ENCODE results near the gene TAL2.

GRCh38 chr9:105667867-105668266 is 5.6 kb downstream of the TAL2 start:
- TF ChIP-seq EZH2 (IDR thresholded peaks at IDR 0.05; ENCODE audit: borderline replicate concordance, insufficient read depth, low read depth, low read length, poor library complexity, severe bottlenecking), result no peak
- TF ChIP-seq, protein P1, sequence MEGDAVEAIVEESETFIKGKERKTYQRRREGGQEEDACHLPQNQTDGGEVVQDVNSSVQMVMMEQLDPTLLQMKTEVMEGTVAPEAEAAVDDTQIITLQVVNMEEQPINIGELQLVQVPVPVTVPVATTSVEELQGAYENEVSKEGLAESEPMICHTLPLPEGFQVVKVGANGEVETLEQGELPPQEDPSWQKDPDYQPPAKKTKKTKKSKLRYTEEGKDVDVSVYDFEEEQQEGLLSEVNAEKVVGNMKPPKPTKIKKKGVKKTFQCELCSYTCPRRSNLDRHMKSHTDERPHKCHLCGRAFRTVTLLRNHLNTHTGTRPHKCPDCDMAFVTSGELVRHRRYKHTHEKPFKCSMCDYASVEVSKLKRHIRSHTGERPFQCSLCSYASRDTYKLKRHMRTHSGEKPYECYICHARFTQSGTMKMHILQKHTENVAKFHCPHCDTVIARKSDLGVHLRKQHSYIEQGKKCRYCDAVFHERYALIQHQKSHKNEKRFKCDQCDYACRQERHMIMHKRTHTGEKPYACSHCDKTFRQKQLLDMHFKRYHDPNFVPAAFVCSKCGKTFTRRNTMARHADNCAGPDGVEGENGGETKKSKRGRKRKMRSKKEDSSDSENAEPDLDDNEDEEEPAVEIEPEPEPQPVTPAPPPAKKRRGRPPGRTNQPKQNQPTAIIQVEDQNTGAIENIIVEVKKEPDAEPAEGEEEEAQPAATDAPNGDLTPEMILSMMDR (IDR thresholded peaks at IDR 0.05), result no peak

All from B cell (primary cell).